Measurements from ENCODE around the gene ANGEL2.
"Not testable (repeated sequence)": the region's sequence is repeated elsewhere in the genome, so short reads cannot be mapped to it uniquely, and the experiment has no call there.

The ANGEL2 gene

GRCh38 chr1:213015099-213016050, at the start of gene ANGEL2:
ANGEL2 (minus strand) TSS chr1:213015867; CDS start chr1:213015671, 196 bp downstream.
- peak; percentile 98 for DNase-seq

- DNase-seq = no peak
These were observed 45.6 kb upstream of the ANGEL2 start for GRCh38 chr1:213061263-213061662.

GRCh38 chr1:213060836-213061235, 45.2 kb upstream of the ANGEL2 start:
- DNase-seq = no peak

GRCh38 chr1:213057264-213058059, 41.8 kb upstream of the ANGEL2 start:
- no peak for DNase-seq

GRCh38 chr1:213055767-213056166, 40.1 kb upstream of the ANGEL2 start:
- DNase-seq = no peak

- DNase-seq = no peak
These were observed 39.3 kb upstream of the ANGEL2 start for GRCh38 chr1:213054733-213055591.

- no peak for DNase-seq
These were observed 38.5 kb upstream of the ANGEL2 start for GRCh38 chr1:213054142-213054541.

GRCh38 chr1:213053455-213053854, 37.8 kb upstream of the ANGEL2 start:
- no peak for DNase-seq

GRCh38 chr1:213051881-213052202, 36.2 kb upstream of the ANGEL2 start:
- no peak for DNase-seq

GRCh38 chr1:213051127-213051880, 35.6 kb upstream of the ANGEL2 start, which contains the start of gene RPS6KC1:
RPS6KC1 (plus strand) TSS chr1:213051241; CDS start chr1:213051405, 164 bp downstream.
- DNase-seq = peak; percentile 75

- no peak for DNase-seq
These were observed 35.1 kb upstream of the ANGEL2 start for GRCh38 chr1:213050745-213051126.

- no peak for DNase-seq
These were observed 33.6 kb upstream of the ANGEL2 start for GRCh38 chr1:213049232-213049631.

GRCh38 chr1:213045321-213046226, 29.9 kb upstream of the ANGEL2 start:
- not testable (repeated sequence) for DNase-seq

GRCh38 chr1:213041443-213041842, 25.8 kb upstream of the ANGEL2 start:
- DNase-seq = no peak

- DNase-seq = no peak
These were observed 19.9 kb upstream of the ANGEL2 start for GRCh38 chr1:213035573-213035972.

- no peak for DNase-seq
These were observed 19.0 kb upstream of the ANGEL2 start for GRCh38 chr1:213034713-213035112.

GRCh38 chr1:213032651-213033050, 17.0 kb upstream of the ANGEL2 start:
- DNase-seq = no peak

GRCh38 chr1:213027024-213027423, 11.4 kb upstream of the ANGEL2 start:
- not testable (repeated sequence) for DNase-seq

- no peak for DNase-seq
These were observed 4.3 kb upstream of the ANGEL2 start for GRCh38 chr1:213020016-213020415.

GRCh38 chr1:213019450-213019849, 3.8 kb upstream of the ANGEL2 start:
- DNase-seq = no peak

All from NCI-H1694 (cell line).